Measurements from ENCODE around the gene ACTR3. TPM values are rescaled to one million over a fixed set of nuclear protein-coding genes. Genes with fewer than 3 reads are reported as not detected.

ACTR3 gene
- total RNA-seq, 1 donor = 315 TPM

DNA sequence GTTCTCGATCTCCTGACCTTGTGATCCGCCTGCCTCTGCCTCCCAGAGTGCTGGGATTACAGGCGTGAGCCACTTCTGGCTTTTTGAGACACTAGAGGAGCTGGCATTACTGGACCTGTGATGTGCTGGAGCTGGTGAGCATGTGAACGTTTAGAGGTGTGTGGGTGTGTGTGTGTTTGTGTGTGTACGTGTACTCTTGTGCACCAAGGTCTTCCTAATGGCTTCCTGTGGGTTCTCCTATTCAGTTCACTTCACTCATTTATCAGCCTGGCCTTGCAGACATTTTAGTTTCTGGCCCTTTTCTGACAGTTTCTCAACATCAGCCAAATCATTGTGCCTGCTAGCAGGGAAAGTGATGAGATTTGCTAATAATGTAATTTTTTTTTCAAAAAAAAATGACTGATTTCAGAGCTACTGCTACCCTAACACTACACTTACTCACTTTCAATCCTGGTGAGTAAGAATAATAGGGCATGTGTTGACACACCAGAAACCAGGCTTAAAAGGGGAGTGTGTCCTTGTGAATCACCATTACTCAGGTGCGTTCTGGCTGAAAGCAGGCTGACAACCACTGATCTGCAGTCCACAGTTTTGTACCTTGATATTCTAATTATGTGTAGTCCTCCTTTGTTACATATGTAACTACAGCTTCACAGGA is 41.0 kb upstream of the ACTR3 start:
- Histone ChIP-seq H3K9me3 (ENCODE audit: low read depth, low read length) (no peaks in the 10 kb centered on the region), H3K4me3 (ENCODE audit: insufficient read depth, low read length) (no peak overlapping the region), H3K27ac (ENCODE audit: low read depth, low read length) (peak overlapping the region; percentile 29), H4K20me1 (ENCODE audit: insufficient read depth, low read length) (no peaks in the 10 kb centered on the region), H3K4me2 (ENCODE audit: insufficient read depth, low read length) (no peak overlapping the region), H3K36me3 (ENCODE audit: insufficient read depth, low read length) (no peaks in the 10 kb centered on the region), H3K27me3 (ENCODE audit: insufficient read depth, low read length) (no peaks in the 10 kb centered on the region), H2AFZ (ENCODE audit: low read length) (peak overlapping the region; percentile 37), H3K79me2 (ENCODE audit: insufficient read depth, low read length) (no peaks in the 10 kb centered on the region), H3K4me1 (ENCODE audit: insufficient read depth, low read length) (peaks cover 14% of the 10 kb centered on the region)
- no peak for TF ChIP-seq CTCF (IDR thresholded peaks at IDR 0.05; ENCODE audit: extremely low read depth, low read depth, low read length)
- peak; percentile 60 for DNase-seq (ENCODE audit: insufficient read length, low spot score, missing footprints)

DNA sequence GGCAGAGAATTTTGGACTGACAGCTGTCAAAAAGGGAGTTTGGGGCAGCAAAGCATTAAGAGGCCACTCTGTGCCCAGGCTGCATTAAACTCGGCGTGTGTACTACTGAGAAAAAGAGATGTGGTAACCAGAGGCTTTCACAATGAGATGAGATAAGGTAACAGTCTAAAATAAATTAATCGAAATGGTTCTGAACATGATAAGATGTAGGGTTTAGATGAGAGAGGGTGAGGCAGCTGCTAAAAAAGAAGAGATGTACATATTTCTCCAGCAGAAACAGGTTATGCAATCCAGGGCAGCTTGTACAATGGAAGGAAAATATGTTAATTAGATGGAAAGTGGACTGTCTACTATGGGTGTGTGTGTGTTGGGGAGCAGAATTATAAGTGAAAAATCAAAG is 39.2 kb upstream of the ACTR3 start:
- Histone ChIP-seq H3K27ac (ENCODE audit: low read depth, low read length) (no peak overlapping the region), H3K36me3 (ENCODE audit: insufficient read depth, low read length) (no peaks in the 10 kb centered on the region), H2AFZ (ENCODE audit: low read length) (no peak overlapping the region), H3K9me3 (ENCODE audit: low read depth, low read length) (no peaks in the 10 kb centered on the region), H3K79me2 (ENCODE audit: insufficient read depth, low read length) (no peaks in the 10 kb centered on the region), H3K4me3 (ENCODE audit: insufficient read depth, low read length) (no peak overlapping the region), H3K4me2 (ENCODE audit: insufficient read depth, low read length) (no peak overlapping the region), H4K20me1 (ENCODE audit: insufficient read depth, low read length) (no peaks in the 10 kb centered on the region), H3K4me1 (ENCODE audit: insufficient read depth, low read length) (peaks cover 11% of the 10 kb centered on the region), H3K27me3 (ENCODE audit: insufficient read depth, low read length) (no peaks in the 10 kb centered on the region)
- no peak for TF ChIP-seq CTCF (IDR thresholded peaks at IDR 0.05; ENCODE audit: extremely low read depth, low read depth, low read length)
- DNase-seq (ENCODE audit: insufficient read length, low spot score, missing footprints) = no peak

- H3K36me3 ChIP-seq (ENCODE audit: insufficient read depth, low read length) = no peaks in the 10 kb centered on the region
- no peak overlapping the region for H3K4me3 ChIP-seq (ENCODE audit: insufficient read depth, low read length)
- no peaks in the 10 kb centered on the region for H3K9me3 ChIP-seq (ENCODE audit: low read depth, low read length)
- no peak for DNase-seq (ENCODE audit: insufficient read length, low spot score, missing footprints)
- no peaks in the 10 kb centered on the region for H3K27me3 ChIP-seq (ENCODE audit: insufficient read depth, low read length)
- H3K27ac ChIP-seq (ENCODE audit: low read depth, low read length) = no peak overlapping the region
- no peak for TF ChIP-seq CTCF (IDR thresholded peaks at IDR 0.05; ENCODE audit: extremely low read depth, low read depth, low read length)
- H3K4me1 ChIP-seq (ENCODE audit: insufficient read depth, low read length) = peaks cover 11% of the 10 kb centered on the region
- no peaks in the 10 kb centered on the region for H4K20me1 ChIP-seq (ENCODE audit: insufficient read depth, low read length)
- no peak overlapping the region for H2AFZ ChIP-seq (ENCODE audit: low read length)
- no peaks in the 10 kb centered on the region for H3K79me2 ChIP-seq (ENCODE audit: insufficient read depth, low read length)
- no peak overlapping the region for H3K4me2 ChIP-seq (ENCODE audit: insufficient read depth, low read length)
Measured at GRCh38 chr2:113851640-113852039, 38.2 kb upstream of the ACTR3 start.

- H3K4me2 ChIP-seq (ENCODE audit: insufficient read depth, low read length) = no peak overlapping the region
- no peaks in the 10 kb centered on the region for H3K79me2 ChIP-seq (ENCODE audit: insufficient read depth, low read length)
- no peak overlapping the region for H3K4me3 ChIP-seq (ENCODE audit: insufficient read depth, low read length)
- H3K36me3 ChIP-seq (ENCODE audit: insufficient read depth, low read length) = no peaks in the 10 kb centered on the region
- H3K27me3 ChIP-seq (ENCODE audit: insufficient read depth, low read length) = no peaks in the 10 kb centered on the region
- DNase-seq (ENCODE audit: insufficient read length, low spot score, missing footprints) = no peak
- no peaks in the 10 kb centered on the region for H3K9me3 ChIP-seq (ENCODE audit: low read depth, low read length)
- peaks cover 14% of the 10 kb centered on the region for H3K4me1 ChIP-seq (ENCODE audit: insufficient read depth, low read length)
- H3K27ac ChIP-seq (ENCODE audit: low read depth, low read length) = no peak overlapping the region
- no peaks in the 10 kb centered on the region for H4K20me1 ChIP-seq (ENCODE audit: insufficient read depth, low read length)
- no peak for TF ChIP-seq CTCF (IDR thresholded peaks at IDR 0.05; ENCODE audit: extremely low read depth, low read depth, low read length)
- no peak overlapping the region for H2AFZ ChIP-seq (ENCODE audit: low read length)
Measured at GRCh38 chr2:113854208-113854607, 35.7 kb upstream of the ACTR3 start.
